CD8-positive, alpha-beta memory T cell (primary cell): ENCODE measurements around the gene USP19. TPM values are rescaled to one million over a fixed set of nuclear protein-coding genes. Genes with fewer than 3 reads are reported as not detected.
A peak's percentile ranks its signal among the peaks of the same experiment; 100 is the strongest.

Experiments
- CTCF ChIA-PET: fragments of 350-600 bp; sonication (Branson Sonifier 250); formaldehyde crosslinking; loops from one replicate; lab custom pipeline; 2021; ENCODE audit warnings: antibody characterized with exemption; lab: Charles Lee
- POLR2A ChIA-PET: fragments of 350-600 bp; sonication (Branson Sonifier 250); formaldehyde crosslinking; loops from one replicate; lab custom pipeline; 2021; ENCODE audit warnings: antibody characterized with exemption; lab: Charles Lee
- DNase-seq, 5 donors: peaks; one replicate each; pipeline versions ENCODE4 v3.0.0 to v3.0.0-alpha.2; 2020 to 2022; ENCODE audit warnings: mixed read lengths in 1 of 5
- H3K27ac ChIP-seq: one replicate; pipeline ENCODE4 v1.7.0; 2013; ENCODE audit warnings: low read depth, mild to moderate bottlenecking, low read length, moderate library complexity
- H3K27me3 ChIP-seq: 2 replicates; pipeline ENCODE4 v1.7.0; 2013; ENCODE audit warnings: low read length, mild to moderate bottlenecking; ENCODE audit not compliant: insufficient read depth, poor library complexity, severe bottlenecking
- H3K36me3 ChIP-seq: 2 replicates; pipeline ENCODE4 v1.7.0; 2013; ENCODE audit warnings: mild to moderate bottlenecking, low read length, moderate library complexity; ENCODE audit not compliant: insufficient read depth
- H3K4me1 ChIP-seq: 2 replicates; pipeline ENCODE4 v1.7.0; 2013; ENCODE audit warnings: mild to moderate bottlenecking, low read length, moderate library complexity; ENCODE audit not compliant: insufficient read depth
- H3K4me3 ChIP-seq: 2 replicates; pipeline ENCODE4 v1.7.0; 2013; ENCODE audit warnings: mild to moderate bottlenecking, low read length
- H3K9me3 ChIP-seq: 2 replicates; pipeline ENCODE4 v1.7.0; 2013; ENCODE audit warnings: mild to moderate bottlenecking, low read length
- H3K27ac Mint-ChIP-seq, 8 donors: one replicate each; pipeline ENCODE4 v1.8.0; 2020 to 2021; ENCODE audit warnings: mixed read lengths in 8 of 8, mild to moderate bottlenecking in 6 of 8, inconsistent platforms in 3 of 8, moderate library complexity in 3 of 8
- H3K27me3 Mint-ChIP-seq, 2 donors: one replicate each; pipeline ENCODE4 v1.8.0; 2020 to 2021; ENCODE audit warnings: mixed read lengths in 2 of 2, mild to moderate bottlenecking in 1 of 2, moderate library complexity in 1 of 2
- H3K36me3 Mint-ChIP-seq, 3 donors: one replicate each; pipeline ENCODE4 v1.8.0; 2020 to 2021; ENCODE audit warnings: mixed read lengths in 3 of 3, inconsistent platforms in 1 of 3, mild to moderate bottlenecking in 1 of 3
- H3K4me1 Mint-ChIP-seq, 3 donors: one replicate each; pipeline ENCODE4 v1.8.0; 2020 to 2021; ENCODE audit warnings: mixed read lengths in 3 of 3, inconsistent platforms in 1 of 3, mild to moderate bottlenecking in 1 of 3
- H3K4me3 Mint-ChIP-seq, 7 donors: one replicate each; pipeline ENCODE4 v1.8.0; 2020 to 2021; ENCODE audit warnings: mixed read lengths in 7 of 7, mild to moderate bottlenecking in 6 of 7, moderate library complexity in 4 of 7, inconsistent platforms in 2 of 7
- H3K9me3 Mint-ChIP-seq, 5 donors: one replicate each; pipeline ENCODE4 v1.8.0; 2020 to 2022; ENCODE audit warnings: mixed read lengths in 5 of 5, mild to moderate bottlenecking in 3 of 5, moderate library complexity in 2 of 5, inconsistent platforms in 1 of 5
- polyA plus RNA-seq: library from polyadenylated mRNA; unstranded; fragments of 300-500 nt; fragmentation: Illumina TruSeq; gene quantifications from one replicate; pipeline ENCODE4 v1.2.3, GENCODE V29; 2021
- total RNA-seq, 2 experiments: library from RNA; stranded (reverse); gene quantifications; one replicate each; pipeline ENCODE4 v1.2.3, GENCODE V29; 2021

Gene USP19
- total and polyA plus RNA-seq, 3 experiments from 2014 or later = 32.8 to 73.9 (median 71.8) TPM

DNA sequence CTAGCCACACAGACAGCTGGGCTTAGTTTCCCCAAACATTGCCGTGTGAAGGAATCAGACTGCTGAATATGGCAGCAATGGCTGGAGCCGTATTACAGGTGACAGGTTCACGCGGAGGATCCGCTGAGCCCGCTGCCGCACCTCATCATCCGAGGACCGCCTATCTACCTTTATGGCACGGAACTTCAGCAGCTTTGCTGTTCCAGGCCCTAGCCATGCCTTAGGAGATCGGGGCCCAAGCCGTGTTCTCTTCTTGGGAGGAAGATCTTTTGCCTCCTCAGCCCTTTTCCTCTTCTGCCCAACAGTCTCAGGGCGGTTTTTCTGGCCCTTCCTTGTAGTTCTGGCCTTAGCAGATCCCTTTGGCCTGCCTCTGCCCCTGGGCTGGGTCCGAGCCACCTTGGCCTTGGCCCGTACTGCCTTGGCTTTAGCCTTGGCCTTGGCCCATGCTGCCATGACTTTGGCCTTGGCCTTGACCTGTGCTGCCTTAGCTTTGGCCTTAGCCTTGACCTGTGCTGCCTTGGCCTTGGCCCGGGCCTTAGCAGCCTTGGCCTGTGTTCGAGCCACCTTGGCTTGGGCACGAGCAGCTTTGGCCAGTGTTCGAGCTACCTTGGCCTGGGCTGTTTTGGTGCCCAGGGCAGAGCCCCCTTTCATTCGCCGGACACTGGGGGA, 42.3 kb upstream of the USP19 start:
- Histone ChIP-seq H3K27ac (no peak overlapping the region), H3K9me3 (no peaks in the 10 kb centered on the region), H3K36me3 (no peaks in the 10 kb centered on the region), H3K27me3 (no peaks in the 10 kb centered on the region), H3K4me3 (no peak overlapping the region), H3K4me1 (peaks cover 19% of the 10 kb centered on the region)
- Mint-ChIP-seq H3K4me3 (no peak overlapping the region), H3K27me3 (peaks cover 0 to 3% of the 10 kb centered on the region in 2 donors), H3K36me3 (peaks cover 0 to 39% (median 0%) of the 10 kb centered on the region in 3 donors), H3K27ac (no peak overlapping the region), H3K4me1 (peaks cover 27 to 41% (median 34%) of the 10 kb centered on the region in 3 donors), H3K9me3 (no peaks in the 10 kb centered on the region)
- CTCF ChIA-PET = interaction anchor here (0.7 kb wide), 1 partner anchor 29 kb away, joined by 4 read pairs; no protein-coding TSS in a partner anchor
- no peak for DNase-seq
- POLR2A ChIA-PET = no interaction called here

DNA sequence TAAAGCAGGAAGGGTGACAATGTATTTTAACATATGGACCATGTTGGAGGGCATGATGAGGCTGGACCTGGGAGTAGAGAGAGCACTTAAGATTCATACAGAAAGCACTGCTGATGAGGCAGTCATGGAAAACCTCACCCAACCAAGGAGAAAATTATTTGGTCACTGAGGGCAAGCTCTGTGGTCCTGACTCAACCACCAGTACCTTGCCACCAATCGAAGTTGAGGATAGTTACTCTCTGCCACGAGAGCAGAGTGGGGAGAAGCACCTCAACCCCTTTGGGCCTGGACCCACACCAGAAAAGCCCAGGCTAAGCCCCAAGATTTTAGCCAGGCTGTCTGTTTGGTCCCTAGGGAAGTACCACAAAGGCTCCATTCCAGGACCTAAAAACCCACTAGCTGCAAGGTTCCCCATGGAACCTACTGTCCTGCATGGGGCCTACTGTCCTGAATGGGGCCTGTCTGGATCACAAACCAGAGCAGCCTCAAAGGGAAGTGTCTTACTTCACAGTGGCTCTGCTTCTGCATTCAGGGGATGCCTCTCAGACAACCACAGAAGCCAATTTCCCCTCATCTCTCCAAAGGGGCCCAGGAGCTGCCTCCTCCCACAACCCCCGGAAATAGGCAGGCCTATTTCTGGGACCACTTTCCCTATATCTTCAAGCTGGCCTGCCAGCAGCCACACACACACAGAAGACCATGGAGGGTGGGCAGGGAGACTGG, 41.3 kb upstream of the USP19 start:
- no peak for DNase-seq
- H3K36me3 ChIP-seq = no peaks in the 10 kb centered on the region
- peaks cover 0 to 3% of the 10 kb centered on the region in 2 donors for H3K27me3 Mint-ChIP-seq
- H3K9me3 ChIP-seq = no peaks in the 10 kb centered on the region
- H3K27me3 ChIP-seq = no peaks in the 10 kb centered on the region
- H3K27ac ChIP-seq = no peak overlapping the region
- peak overlapping the region in 1 of 8 donors; percentile 11 for H3K27ac Mint-ChIP-seq
- peaks cover 0 to 39% (median 0%) of the 10 kb centered on the region in 3 donors for H3K36me3 Mint-ChIP-seq
- peaks cover 18% of the 10 kb centered on the region for H3K4me1 ChIP-seq
- peaks cover 27 to 41% (median 34%) of the 10 kb centered on the region in 3 donors for H3K4me1 Mint-ChIP-seq
- no peak overlapping the region for H3K4me3 ChIP-seq
- ChIA-PET POLR2A (no interaction called here), CTCF (interaction anchor here (0.6 to 1.0 kb wide), 2 partner anchors 10 to 24 kb away, joined by 3 read pairs; partner anchors contain the start of gene KLHDC8B)
- H3K9me3 Mint-ChIP-seq = no peaks in the 10 kb centered on the region
- H3K4me3 Mint-ChIP-seq = no peak overlapping the region

DNA sequence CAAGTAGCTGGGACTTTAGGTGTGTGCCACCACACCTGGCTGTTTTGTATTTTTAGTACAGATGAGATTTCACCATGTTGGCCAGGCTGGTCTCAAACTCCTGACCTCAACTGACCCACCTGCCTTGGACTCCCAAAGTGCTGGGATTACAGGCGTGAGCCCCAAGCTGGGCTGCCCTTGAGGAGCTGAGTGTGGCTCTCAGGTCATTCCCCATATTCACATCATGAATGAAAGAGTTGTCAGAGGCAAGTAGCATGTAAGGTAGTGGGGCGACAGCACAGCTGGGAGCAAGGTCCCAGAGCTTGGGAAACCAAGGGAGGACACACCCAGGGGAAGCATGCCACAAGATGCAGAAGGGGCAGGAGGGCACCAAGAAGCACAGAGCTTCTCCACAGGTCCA, 40.6 kb upstream of the USP19 start:
- peaks cover 0 to 37% (median 0%) of the 10 kb centered on the region in 3 donors for H3K36me3 Mint-ChIP-seq
- DNase-seq = no peak
- H3K4me1 ChIP-seq = peaks cover 11% of the 10 kb centered on the region
- peaks cover 0 to 1% of the 10 kb centered on the region in 2 donors for H3K27me3 Mint-ChIP-seq
- no peak overlapping the region for H3K27ac ChIP-seq
- ChIA-PET CTCF (interaction anchor here (0.5 to 1.0 kb wide), 2 partner anchors 10 to 475 kb away, joined by 3 to 4 read pairs; partner anchors contain the start of gene KLHDC8B), POLR2A (no interaction called here)
- no peaks in the 10 kb centered on the region for H3K9me3 Mint-ChIP-seq
- H3K4me3 Mint-ChIP-seq = peak overlapping the region in 1 of 7 donors; percentile 57
- H3K36me3 ChIP-seq = no peaks in the 10 kb centered on the region
- no peaks in the 10 kb centered on the region for H3K27me3 ChIP-seq
- H3K4me3 ChIP-seq = no peak overlapping the region
- H3K9me3 ChIP-seq = no peaks in the 10 kb centered on the region
- H3K27ac Mint-ChIP-seq = peak overlapping the region in 1 of 8 donors; percentile 21
- H3K4me1 Mint-ChIP-seq = peaks cover 23 to 35% (median 27%) of the 10 kb centered on the region in 3 donors

DNA sequence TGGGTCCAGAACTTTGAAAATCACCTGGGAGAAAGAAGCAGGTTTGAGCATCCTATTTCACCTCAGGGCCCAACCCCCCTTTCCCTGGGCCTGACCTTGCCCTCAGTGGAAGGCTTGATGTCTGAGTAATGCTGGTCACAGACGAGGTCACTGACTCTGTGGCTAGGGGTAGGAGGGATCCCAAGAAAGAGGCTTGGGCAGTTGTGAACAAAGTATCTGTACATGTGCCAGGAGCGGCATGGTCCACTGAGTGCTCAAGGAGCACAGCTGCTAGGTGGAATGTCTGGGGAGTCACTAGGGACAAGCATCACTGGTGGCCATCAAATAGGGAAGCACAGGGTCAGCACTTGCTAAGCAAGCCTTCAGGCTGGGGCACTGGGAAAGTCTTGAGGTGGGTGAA, 38.2 kb upstream of the USP19 start:
- ChIA-PET POLR2A (interaction anchor here (1.0 kb wide), 1 partner anchor 38 kb away, joined by 3 read pairs; the partner anchor contains the start of gene USP19), CTCF (interaction anchor here (1.3 to 5.1 kb wide), 7 partner anchors 12 to 355 kb away, joined by 3 to 21 read pairs (median 5); partner anchors contain the start of genes IMPDH2, KLHDC8B, QRICH1 and USP19)
- H3K4me1 Mint-ChIP-seq = peaks cover 2 to 15% (median 7%) of the 10 kb centered on the region in 3 donors
- no peaks in the 10 kb centered on the region for H3K27me3 ChIP-seq
- H3K4me3 Mint-ChIP-seq = no peak overlapping the region
- peaks cover 0 to 19% (median 0%) of the 10 kb centered on the region in 3 donors for H3K36me3 Mint-ChIP-seq
- H3K27ac Mint-ChIP-seq = peak overlapping the region in 3 of 8 donors; percentile 36 to 86 (median 47)
- no peaks in the 10 kb centered on the region for H3K4me1 ChIP-seq
- H3K4me3 ChIP-seq = no peak overlapping the region
- DNase-seq = no peak
- H3K9me3 Mint-ChIP-seq = no peaks in the 10 kb centered on the region
- H3K36me3 ChIP-seq = no peaks in the 10 kb centered on the region
- H3K27ac ChIP-seq = no peak overlapping the region
- H3K9me3 ChIP-seq = no peaks in the 10 kb centered on the region
- H3K27me3 Mint-ChIP-seq = no peaks in the 10 kb centered on the region

DNA sequence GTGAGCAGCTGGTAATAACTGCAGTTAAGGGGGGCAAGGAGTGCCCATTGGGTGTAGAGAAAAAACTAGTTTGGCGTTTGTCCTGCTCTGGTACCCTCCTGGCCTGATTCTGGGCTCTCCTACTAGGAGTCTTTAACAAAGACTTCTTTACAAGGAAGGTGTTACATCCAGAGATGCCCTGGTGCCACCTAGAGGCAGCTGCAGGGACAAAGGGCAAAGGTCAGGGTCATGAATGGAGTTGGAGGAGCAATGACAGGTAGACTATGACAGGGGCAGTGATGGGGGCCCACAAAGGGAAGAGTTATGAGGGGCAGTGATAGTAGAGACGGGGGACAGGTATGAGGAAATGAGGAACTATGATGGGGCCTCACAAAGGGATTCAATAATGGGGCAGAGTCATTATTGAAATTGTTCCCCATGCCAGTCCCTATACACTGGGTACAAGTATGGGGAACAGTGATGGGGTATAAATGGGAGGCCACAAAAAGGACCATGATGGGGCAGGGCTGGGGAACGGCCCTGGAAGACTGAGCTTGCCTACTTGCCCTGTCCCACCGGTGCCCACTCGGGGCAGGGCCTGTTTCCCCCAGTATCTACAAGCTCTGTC, 37.6 kb upstream of the USP19 start:
- no peak overlapping the region for H3K27ac ChIP-seq

DNA sequence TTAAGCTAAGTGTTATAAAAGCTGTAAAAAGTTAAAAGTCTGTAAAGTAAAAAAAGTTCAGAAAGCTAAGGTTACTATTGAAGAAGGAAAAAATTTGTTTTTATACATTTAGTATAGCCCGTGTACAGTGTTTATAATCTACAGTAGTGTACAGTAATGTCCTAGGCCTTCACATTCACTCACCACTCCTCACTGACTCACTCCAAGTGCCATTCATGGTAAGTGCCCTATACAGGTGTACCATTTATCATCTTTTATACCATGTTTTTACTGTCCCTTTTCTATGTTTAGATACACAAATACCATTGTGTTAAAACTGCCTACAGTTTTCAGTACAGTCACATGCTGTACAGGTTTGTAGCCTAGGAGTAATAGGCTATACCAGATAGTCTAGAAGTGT, 36.7 kb upstream of the USP19 start:
- POLR2A ChIA-PET = interaction anchor here (0.6 to 0.9 kb wide), 2 partner anchors 64 to 620 kb away, joined by 3 read pairs; partner anchors contain the start of gene QRICH1
- CTCF ChIA-PET = interaction anchor here (0.8 to 5.1 kb wide), 7 partner anchors 13 to 173 kb away, joined by 4 to 21 read pairs (median 5); partner anchors contain the start of genes IMPDH2, KLHDC8B, P4HTM and USP19
- H3K4me3 ChIP-seq = no peak overlapping the region
- H3K4me1 ChIP-seq = no peaks in the 10 kb centered on the region
- H3K27me3 Mint-ChIP-seq = no peaks in the 10 kb centered on the region
- peak overlapping the region in 2 of 8 donors; percentile 6 to 61 for H3K27ac Mint-ChIP-seq
- no peak overlapping the region for H3K27ac ChIP-seq
- no peaks in the 10 kb centered on the region for H3K36me3 ChIP-seq
- H3K36me3 Mint-ChIP-seq = peaks cover 0 to 8% (median 0%) of the 10 kb centered on the region in 3 donors
- no peaks in the 10 kb centered on the region for H3K9me3 Mint-ChIP-seq
- no peak overlapping the region for H3K4me3 Mint-ChIP-seq
- H3K27me3 ChIP-seq = no peaks in the 10 kb centered on the region
- no peak for DNase-seq
- H3K9me3 ChIP-seq = no peaks in the 10 kb centered on the region
- H3K4me1 Mint-ChIP-seq = peaks cover 0 to 7% (median 4%) of the 10 kb centered on the region in 3 donors

More for the DNA sequence above, 37.6 kb upstream of the USP19 start:
- Histone ChIP-seq H3K4me3 (no peak overlapping the region), H3K36me3 (no peaks in the 10 kb centered on the region), H3K9me3 (no peaks in the 10 kb centered on the region), H3K4me1 (no peaks in the 10 kb centered on the region), H3K27me3 (no peaks in the 10 kb centered on the region)
- peaks cover 0 to 13% (median 0%) of the 10 kb centered on the region in 3 donors for H3K36me3 Mint-ChIP-seq
- H3K9me3 Mint-ChIP-seq = no peaks in the 10 kb centered on the region
- CTCF ChIA-PET = interaction anchor here (0.8 to 5.1 kb wide), 8 partner anchors 13 to 356 kb away, joined by 3 to 21 read pairs (median 5); partner anchors contain the start of genes IMPDH2, KLHDC8B, QRICH1 and USP19
- H3K27me3 Mint-ChIP-seq = no peaks in the 10 kb centered on the region
- peaks cover 0 to 12% (median 4%) of the 10 kb centered on the region in 3 donors for H3K4me1 Mint-ChIP-seq
- peak; percentile 36 to 78 (median 49) for DNase-seq
- peak overlapping the region in 1 of 7 donors; percentile 2 for H3K4me3 Mint-ChIP-seq
- POLR2A ChIA-PET = interaction anchor here (1.0 kb wide), 1 partner anchor 37 kb away, joined by 3 read pairs; the partner anchor contains the start of gene USP19
- peak overlapping the region in 6 of 8 donors; percentile 2 to 98 (median 40) for H3K27ac Mint-ChIP-seq

DNA sequence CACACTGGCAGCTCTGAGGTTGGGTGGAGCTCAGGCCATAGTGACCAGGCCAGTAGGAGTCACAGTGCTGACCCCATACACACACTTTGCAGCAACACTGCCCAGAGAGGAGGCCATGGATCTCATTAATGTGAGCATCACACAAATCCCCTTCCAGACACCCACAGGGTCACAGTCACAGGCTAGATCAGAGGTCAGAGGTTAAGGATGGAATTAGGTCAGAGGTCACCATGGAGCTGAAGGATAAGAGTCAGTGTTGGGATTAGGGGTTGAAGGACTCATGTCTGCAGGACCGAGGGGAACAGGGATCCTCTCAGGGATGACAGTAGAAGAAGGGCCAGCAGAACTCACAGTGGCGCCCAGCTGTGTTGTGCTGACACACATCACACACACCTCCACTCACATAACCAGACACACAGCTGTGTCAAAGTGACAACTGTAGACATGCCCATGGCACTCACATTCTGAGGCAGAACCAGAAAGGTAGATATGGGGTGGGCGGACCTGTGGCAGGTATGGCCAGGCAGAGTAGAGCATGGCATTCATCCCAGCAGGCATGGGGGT, 32.8 kb upstream of the USP19 start:
- Mint-ChIP-seq H3K27me3 (no peaks in the 10 kb centered on the region), H3K4me1 (peaks cover 0 to 4% (median 0%) of the 10 kb centered on the region in 3 donors), H3K4me3 (no peak overlapping the region), H3K9me3 (no peaks in the 10 kb centered on the region), H3K36me3 (no peaks in the 10 kb centered on the region), H3K27ac (peak overlapping the region in 1 of 8 donors; percentile 60)
- Histone ChIP-seq H3K4me3 (no peak overlapping the region), H3K9me3 (no peaks in the 10 kb centered on the region), H3K27me3 (no peaks in the 10 kb centered on the region), H3K36me3 (no peaks in the 10 kb centered on the region), H3K4me1 (no peaks in the 10 kb centered on the region), H3K27ac (no peak overlapping the region)
- no peak for DNase-seq
- CTCF ChIA-PET = interaction anchor here (0.9 kb wide), 2 partner anchors 17 to 166 kb away, joined by 3 to 5 read pairs; partner anchors contain the start of gene KLHDC8B
- POLR2A ChIA-PET = no interaction called here
